WERI-Rb-1 (cell line): Measurements from ENCODE around the gene P2RX2.

Experiments
- DNase-seq: peaks from one replicate; pipeline ENCODE4 v3.0.0-alpha.2; 2020
- H3K27ac ChIP-seq: fragments of 250-450 bp; sonication (Bioruptor Pico); 2 replicates; pipeline ENCODE4 v1.5.1; 2020; ENCODE audit warnings: mild to moderate bottlenecking, moderate library complexity
- H3K27me3 ChIP-seq: fragments of 250-450 bp; sonication (Bioruptor Pico); 2 replicates; pipeline ENCODE4 v1.5.1; 2021; ENCODE audit warnings: mild to moderate bottlenecking, low read depth, moderate library complexity; ENCODE audit not compliant: insufficient read depth, severe bottlenecking
- H3K36me3 ChIP-seq: fragments of 250-450 bp; sonication (Bioruptor Pico); 2 replicates; pipeline ENCODE4 v1.5.1; 2020; ENCODE audit warnings: mild to moderate bottlenecking, moderate library complexity
- H3K4me3 ChIP-seq: 2 replicates; pipeline ENCODE4 v1.5.1; 2011; ENCODE audit warnings: low read depth, mild to moderate bottlenecking, control low read depth, low read length
- H3K9me3 ChIP-seq: fragments of 250-450 bp; sonication (Bioruptor Pico); 2 replicates; pipeline ENCODE4 v1.5.1; 2021; ENCODE audit warnings: mild to moderate bottlenecking, moderate library complexity; ENCODE audit not compliant: severe bottlenecking
- TF ChIP-seq, protein P1 (sequence below): IDR thresholded peaks from 2 replicates; pipeline ENCODE4 v1.5.1; 2011; ENCODE audit warnings: low read depth, mild to moderate bottlenecking, control low read depth, inconsistent platforms, low read length

The P2RX2 gene

DNA sequence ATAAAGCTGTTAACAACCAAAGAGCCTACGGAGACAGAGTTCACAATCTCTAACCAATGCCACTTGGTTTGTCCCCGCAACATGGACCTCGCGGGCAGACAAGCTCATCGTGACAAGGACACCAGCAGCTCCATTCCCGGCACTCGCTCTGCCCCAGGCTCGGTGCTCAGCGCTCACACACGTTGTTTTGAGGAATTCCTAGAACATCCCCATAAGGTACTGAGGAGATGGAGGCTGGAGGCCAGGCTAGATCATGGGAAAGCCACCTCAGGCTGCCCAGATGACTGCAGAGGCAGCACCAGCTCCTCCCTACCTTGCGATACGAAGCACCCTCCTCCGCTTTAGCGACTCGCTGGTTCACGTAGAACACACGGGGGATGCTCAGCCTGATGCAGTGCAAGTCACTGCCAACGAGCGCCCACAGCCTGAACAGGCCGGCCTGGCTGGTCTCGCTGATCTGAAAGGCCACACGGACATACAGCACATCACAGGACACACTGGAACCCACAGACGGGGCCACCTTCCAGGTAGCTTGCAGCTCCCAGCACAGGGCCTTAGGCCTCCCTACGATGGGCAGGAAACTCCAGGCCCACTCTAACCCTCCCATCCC is 30.1 kb downstream of the P2RX2 start:
- no peaks in the 10 kb centered on the region for H3K9me3 ChIP-seq
- no peak overlapping the region for H3K27ac ChIP-seq
- no peak for DNase-seq
- peaks cover 82% of the 10 kb centered on the region for H3K36me3 ChIP-seq
- no peaks in the 10 kb centered on the region for H3K27me3 ChIP-seq
- TF ChIP-seq, protein P1, sequence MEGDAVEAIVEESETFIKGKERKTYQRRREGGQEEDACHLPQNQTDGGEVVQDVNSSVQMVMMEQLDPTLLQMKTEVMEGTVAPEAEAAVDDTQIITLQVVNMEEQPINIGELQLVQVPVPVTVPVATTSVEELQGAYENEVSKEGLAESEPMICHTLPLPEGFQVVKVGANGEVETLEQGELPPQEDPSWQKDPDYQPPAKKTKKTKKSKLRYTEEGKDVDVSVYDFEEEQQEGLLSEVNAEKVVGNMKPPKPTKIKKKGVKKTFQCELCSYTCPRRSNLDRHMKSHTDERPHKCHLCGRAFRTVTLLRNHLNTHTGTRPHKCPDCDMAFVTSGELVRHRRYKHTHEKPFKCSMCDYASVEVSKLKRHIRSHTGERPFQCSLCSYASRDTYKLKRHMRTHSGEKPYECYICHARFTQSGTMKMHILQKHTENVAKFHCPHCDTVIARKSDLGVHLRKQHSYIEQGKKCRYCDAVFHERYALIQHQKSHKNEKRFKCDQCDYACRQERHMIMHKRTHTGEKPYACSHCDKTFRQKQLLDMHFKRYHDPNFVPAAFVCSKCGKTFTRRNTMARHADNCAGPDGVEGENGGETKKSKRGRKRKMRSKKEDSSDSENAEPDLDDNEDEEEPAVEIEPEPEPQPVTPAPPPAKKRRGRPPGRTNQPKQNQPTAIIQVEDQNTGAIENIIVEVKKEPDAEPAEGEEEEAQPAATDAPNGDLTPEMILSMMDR, result no peak
- no peak overlapping the region for H3K4me3 ChIP-seq

DNA sequence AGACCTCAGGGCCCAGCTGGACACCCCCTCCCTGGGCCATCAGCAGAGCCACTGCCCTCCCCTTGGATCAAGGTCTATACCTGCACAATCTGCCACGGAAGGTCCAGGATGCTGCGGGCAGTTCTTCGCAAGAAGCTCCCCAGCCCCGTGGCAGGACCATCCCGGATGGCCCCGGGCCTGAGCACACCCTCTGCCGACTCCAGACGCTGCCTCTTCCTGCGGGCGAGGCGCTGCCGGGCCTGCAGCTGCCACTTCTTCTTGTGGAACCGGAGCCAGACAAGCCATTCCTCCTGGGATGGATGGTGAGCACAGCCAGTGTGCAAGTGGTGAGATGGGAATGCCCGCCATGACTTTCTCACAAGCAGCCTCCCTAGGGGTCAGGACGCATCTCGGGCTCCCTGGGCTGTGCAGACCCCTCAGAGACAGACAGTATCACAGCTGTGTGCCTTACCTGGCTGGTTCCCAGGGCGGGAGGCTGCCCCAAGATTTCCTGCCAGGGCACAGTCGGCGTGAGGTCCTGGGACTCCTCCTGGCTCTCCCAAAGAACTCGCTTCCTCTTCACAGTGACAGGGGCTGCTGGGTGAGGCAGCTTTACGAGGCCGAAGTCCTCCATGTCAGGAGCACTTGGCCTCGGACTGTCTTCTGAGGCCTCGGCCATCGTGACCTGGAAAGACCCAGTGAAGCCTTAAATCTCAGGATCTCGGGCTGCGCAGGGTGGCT is 30.8 kb downstream of the P2RX2 start:
- peaks cover 85% of the 10 kb centered on the region for H3K36me3 ChIP-seq
- H3K27ac ChIP-seq, result no peak overlapping the region
- DNase-seq, result no peak
- TF ChIP-seq, protein P1, result no peak
- H3K27me3 ChIP-seq, result no peaks in the 10 kb centered on the region
- no peaks in the 10 kb centered on the region for H3K9me3 ChIP-seq
- H3K4me3 ChIP-seq, result no peak overlapping the region

DNA sequence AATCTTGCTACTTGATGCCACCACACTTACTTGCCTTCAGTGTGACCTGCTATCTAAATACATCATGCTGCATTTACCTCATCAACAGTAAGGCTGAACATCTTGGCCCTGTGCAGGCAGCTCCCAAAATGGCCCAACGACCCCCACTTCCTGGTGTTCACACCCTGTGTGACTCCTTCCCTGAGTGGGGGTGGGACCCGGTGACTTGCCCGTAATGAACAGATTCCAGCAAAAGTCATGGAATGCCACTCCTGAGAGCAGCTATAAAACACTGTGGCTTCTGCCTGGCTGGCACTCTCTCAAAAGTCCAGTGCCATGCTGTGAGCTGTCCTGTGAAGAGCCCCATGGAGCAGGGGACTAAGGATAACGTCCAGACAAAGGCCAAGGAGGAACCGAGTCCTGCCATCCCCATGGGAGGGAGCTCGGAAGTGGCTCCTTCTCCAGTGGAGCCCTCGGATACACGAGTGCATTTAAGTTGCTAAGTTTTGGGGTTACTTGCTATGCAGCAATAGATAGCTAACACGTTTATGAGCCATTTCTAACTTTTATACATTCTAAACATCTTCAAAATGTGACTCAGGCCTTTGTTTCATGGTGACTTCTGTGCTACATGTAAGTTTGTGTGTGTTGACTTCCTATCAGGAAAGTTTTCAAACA is 33.0 kb downstream of the P2RX2 start:
- Histone ChIP-seq H3K9me3 (no peaks in the 10 kb centered on the region), H3K27ac (no peak overlapping the region), H3K36me3 (peaks cover 95% of the 10 kb centered on the region), H3K4me3 (no peak overlapping the region), H3K27me3 (no peaks in the 10 kb centered on the region)
- DNase-seq, result no peak
- TF ChIP-seq, protein P1, result no peak

DNA sequence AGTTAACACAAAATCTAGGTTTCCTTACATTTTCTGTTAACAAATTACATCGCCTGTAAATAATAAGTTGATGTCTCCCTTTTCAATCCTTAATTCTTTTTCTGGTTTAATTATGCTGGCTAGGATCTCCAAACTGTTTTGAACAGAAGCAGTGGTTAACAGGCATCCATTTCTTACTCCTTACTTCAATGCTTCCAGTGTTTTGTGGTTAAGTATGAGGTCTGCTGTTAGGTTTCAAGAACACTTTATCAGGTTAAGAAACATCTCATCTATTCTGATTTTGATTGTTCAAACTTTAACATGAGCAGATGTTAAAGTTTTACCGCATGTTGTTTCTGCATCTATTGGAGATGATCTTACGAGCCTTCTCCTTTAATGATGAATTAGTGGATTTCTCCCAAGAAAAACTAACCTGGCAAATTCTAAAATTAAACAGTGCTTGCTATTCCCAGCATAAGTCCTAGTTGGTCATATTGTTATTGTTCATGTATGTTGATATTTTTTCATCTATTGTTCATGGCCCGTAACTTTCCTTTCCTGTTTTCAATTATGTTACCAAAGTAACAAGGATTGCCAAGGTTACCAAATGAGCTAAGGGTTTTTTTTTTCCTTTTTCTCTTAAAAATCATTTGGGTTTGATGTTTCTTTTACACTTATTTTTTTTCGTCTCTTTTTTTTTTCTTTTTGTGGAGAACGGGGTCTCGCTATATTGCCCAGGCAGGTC is 35.2 kb downstream of the P2RX2 start:
- Histone ChIP-seq H3K9me3 (no peaks in the 10 kb centered on the region), H3K27me3 (no peaks in the 10 kb centered on the region), H3K36me3 (peaks cover 94% of the 10 kb centered on the region), H3K27ac (no peak overlapping the region), H3K4me3 (no peak overlapping the region)
- TF ChIP-seq, protein P1, result no peak
- no peak for DNase-seq

DNA sequence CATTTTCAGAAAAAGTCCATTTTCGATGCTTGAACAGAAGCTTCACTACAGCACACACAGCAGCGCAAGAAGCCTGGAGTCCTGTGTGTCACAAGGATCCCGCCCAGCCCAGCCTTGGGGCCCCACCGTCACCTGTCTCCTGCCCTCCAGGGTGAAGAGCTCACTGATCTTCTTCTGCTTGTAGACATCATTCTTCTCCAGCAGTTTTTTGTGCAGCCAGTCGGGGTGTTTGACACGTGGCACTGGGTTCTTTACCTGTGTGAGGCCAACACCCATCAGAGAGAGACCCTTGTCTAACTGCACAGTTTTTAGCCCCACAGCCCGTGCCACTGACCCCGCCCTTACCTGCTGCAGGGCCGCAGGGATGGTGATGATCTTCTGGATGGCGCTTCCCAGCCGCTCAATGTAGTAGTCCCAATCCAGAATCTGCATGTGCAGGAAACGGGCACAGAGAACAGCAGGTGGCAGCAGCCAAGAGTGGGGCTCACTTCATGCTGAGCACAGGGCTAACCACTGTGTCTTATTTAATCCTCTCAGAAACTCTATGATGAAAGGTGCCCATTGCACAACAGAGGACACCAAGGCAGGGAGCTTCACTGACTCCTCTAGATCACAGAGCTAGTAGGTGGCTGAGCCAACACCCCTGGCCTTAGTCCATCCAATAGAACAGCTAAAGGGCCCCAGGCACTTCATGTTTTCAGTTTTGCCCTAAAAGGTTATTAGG is 38.6 kb downstream of the P2RX2 start:
- H3K4me3 ChIP-seq, result no peak overlapping the region
- DNase-seq, result no peak
- no peaks in the 10 kb centered on the region for H3K9me3 ChIP-seq
- TF ChIP-seq, protein P1, result no peak
- H3K27me3 ChIP-seq, result no peaks in the 10 kb centered on the region
- H3K27ac ChIP-seq, result no peak overlapping the region
- peaks cover 96% of the 10 kb centered on the region for H3K36me3 ChIP-seq
